ENCODE measurements around the gene DDO.

DNA sequence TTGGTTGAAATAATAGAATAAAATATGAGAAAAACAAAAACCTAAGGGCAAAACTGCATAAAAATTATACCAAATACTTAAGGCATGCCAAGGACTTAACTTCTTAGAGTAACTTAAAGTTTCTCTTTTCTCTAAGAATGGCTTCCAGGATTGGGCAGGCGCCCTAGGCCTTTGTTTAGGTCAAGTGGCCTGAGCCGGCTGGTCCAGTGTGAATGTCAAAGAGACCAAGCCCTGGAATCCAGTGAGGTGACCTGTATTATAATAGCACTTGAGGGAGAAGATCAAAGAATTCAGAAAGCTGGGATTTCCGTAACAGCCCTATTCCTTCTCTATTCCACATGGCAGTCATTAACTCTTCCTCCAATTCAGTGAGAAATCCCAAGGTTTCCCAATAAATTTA, 63.8 kb downstream of the DDO start:
- TF ChIP-seq, protein P1, sequence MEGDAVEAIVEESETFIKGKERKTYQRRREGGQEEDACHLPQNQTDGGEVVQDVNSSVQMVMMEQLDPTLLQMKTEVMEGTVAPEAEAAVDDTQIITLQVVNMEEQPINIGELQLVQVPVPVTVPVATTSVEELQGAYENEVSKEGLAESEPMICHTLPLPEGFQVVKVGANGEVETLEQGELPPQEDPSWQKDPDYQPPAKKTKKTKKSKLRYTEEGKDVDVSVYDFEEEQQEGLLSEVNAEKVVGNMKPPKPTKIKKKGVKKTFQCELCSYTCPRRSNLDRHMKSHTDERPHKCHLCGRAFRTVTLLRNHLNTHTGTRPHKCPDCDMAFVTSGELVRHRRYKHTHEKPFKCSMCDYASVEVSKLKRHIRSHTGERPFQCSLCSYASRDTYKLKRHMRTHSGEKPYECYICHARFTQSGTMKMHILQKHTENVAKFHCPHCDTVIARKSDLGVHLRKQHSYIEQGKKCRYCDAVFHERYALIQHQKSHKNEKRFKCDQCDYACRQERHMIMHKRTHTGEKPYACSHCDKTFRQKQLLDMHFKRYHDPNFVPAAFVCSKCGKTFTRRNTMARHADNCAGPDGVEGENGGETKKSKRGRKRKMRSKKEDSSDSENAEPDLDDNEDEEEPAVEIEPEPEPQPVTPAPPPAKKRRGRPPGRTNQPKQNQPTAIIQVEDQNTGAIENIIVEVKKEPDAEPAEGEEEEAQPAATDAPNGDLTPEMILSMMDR (IDR thresholded peaks at IDR 0.05) = no peak
- TF ChIP-seq POLR2A (IDR thresholded peaks at IDR 0.05) = no peak
